Left cardiac atrium (tissue), 4 donors: ENCODE data around the gene NSDHL. TPM values are rescaled to one million over a fixed set of nuclear protein-coding genes. Genes with fewer than 3 reads are reported as not detected.
"Not testable (repeated sequence)": the region's sequence is repeated elsewhere in the genome, so short reads cannot be mapped to it uniquely, and the experiment has no call there.

Experiments
- ATAC-seq, 2 donors: fragments of 200-7000 bp; cut with Tn5 transposase; one replicate each; pipeline ENCODE4 v1.9.1; 2020; ENCODE audit warnings: mild to moderate bottlenecking in 2 of 2, moderate library complexity in 2 of 2
- DNase-seq: peaks from one replicate; pipeline ENCODE4 v3.0.0-alpha.2; 2020
- intact Hi-C, 2 donors: fragments of 100-400 bp; cut with DNase I; formaldehyde crosslinking; loops; one replicate each; pipeline versions ENCODE4 v1.14.1 to v1.15.1; 2022 to 2023
- total RNA-seq, 2 donors: library from RNA; stranded (reverse); fragmentation: NEBNext Ultra II Directional; extraction: Animal tissue kit (Norgen Biotek cat#: 25700); gene quantifications; one replicate each; pipeline ENCODE4 v1.2.1, GENCODE V29; 2021
- donor health status: DM: no; HTN: yes; CAD: no.
- donor health status: DM: no; HTN: yes; CAD: no; lungs with severe emphysema.
- donor health status: DM: yes; HTN: yes; CAD: no.
- donor health status: Dilated cardiomyopathy.

Gene NSDHL
- total RNA-seq, 2 donors from 2014 or later: 21.4 to 27.0 TPM

GRCh38 chrX:152904151-152905080 lies 73.6 kb downstream of the NSDHL start:
- ATAC-seq: peak in 1 of 2 donors; percentile 53
- DNase-seq: peak; percentile 41
- intact Hi-C loops: no loop called here

DNA sequence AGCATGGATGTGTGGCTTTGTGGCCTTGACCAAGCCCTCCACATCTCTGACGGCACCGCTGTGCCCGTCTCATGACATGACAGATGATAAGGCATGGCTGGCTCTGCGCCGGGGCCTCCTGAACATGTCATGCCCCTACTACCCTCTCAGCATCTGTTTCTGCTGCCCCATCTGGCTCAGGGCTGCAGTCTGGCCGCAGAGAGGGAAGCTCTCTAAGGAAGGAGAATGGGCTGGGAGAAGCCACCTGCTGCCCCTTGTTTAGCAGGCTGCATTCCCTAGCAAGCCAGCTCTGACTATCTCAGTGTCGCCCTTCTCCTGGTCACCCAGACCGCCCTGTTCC lies 74.2 kb downstream of the NSDHL start:
- DNase-seq: no peak
- intact Hi-C loops: no loop called here
- ATAC-seq: no peak

- no peak for DNase-seq
- ATAC-seq: peak in 1 of 2 donors; percentile 58
- intact Hi-C loops: no loop called here
These were observed 76.3 kb downstream of the NSDHL start for GRCh38 chrX:152907084-152907651.

- intact Hi-C loops: no loop called here
- ATAC-seq (no peak), DNase-seq (no peak)
These were observed 77.6 kb downstream of the NSDHL start for GRCh38 chrX:152908486-152908885.

DNA sequence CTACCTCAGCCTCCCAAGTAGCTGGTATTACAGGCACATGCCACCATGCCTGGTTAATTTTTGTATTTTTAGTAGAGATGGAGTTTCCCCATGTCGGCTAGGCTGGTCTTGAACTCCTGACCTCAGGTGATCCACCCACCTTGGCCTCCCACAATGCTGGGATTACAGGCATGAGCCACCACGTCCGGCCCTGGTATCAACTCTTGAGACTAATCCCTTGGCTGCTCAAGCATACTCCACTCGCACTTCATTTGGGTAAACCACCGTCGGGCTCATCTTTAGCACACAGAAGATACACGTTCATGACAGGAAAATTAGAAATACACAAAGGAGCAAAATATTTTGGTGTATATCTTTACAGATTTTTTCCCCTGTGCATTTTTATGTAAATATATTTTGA lies 79.2 kb downstream of the NSDHL start:
- DNase-seq, intact Hi-C loops, ATAC-seq: not testable (repeated sequence)

- DNase-seq: no peak
- intact Hi-C loops: no loop called here
- ATAC-seq: no peak
These were observed 81.2 kb downstream of the NSDHL start for GRCh38 chrX:152912106-152912505.

DNA sequence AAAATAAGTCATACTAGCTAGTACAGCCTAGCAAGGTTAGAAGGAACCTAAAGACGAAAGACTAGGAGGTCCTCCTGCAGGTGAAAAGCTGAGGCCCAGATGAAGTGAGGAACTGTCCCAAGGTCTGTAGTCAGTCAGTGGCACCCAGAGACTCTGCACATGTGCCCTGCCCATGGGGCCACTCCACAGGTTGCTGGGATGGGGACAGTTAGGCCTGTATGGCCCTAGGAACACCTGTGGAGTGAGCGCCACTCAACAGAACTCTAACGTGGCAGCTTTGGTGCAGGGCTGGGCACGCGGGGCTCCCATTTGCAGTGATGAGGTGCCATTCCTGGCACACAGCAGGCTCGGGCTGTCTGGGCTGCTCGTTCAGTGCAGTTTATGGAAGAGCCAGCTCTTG lies 81.8 kb downstream of the NSDHL start:
- intact Hi-C loops: no loop called here
- ATAC-seq (no peak), DNase-seq (no peak)

DNA sequence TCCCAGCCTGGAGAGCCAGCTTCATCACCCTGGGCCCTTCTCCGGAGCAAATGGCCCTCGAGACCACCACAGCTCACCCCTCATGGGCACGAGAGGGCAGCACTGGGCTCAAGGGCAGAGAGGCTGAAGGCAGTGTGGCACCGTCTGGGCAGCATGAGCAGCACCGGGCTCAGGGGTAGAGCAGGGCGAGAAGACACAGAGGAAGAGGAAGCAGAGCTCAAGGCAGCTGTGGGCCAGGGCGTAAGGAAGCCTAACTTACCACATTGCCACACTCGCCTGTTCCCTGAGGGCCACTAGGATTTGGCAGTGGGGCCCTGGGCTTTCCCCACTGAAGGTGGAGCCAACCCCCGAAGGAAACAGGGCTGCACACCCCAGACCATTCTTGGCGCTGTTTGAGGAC lies 82.5 kb downstream of the NSDHL start:
- no peak for DNase-seq
- intact Hi-C loops: no loop called here
- no peak for ATAC-seq

GRCh38 chrX:152913910-152914309 lies 83.0 kb downstream of the NSDHL start:
- DNase-seq (no peak), ATAC-seq (no peak)
- intact Hi-C loops: no loop called here

GRCh38 chrX:152915541-152916241 lies 84.8 kb downstream of the NSDHL start:
- peak in 1 of 2 donors; percentile 54 for ATAC-seq
- intact Hi-C loops: no loop called here
- no peak for DNase-seq

- DNase-seq: no peak
- intact Hi-C loops: no loop called here
- peak in 1 of 2 donors; percentile 39 for ATAC-seq
These were observed 87.1 kb downstream of the NSDHL start for GRCh38 chrX:152917656-152918579.

GRCh38 chrX:152918707-152919106 lies 87.8 kb downstream of the NSDHL start:
- ATAC-seq (no peak), DNase-seq (no peak)
- intact Hi-C loops: no loop called here

Other genes with a start within 250 kb of the NSDHL start
- gene GABRQ, start 193.2 kb upstream of the NSDHL start, total RNA-seq: not detected
- not detected for gene MAGEA3, start 132.3 kb upstream of the NSDHL start, total RNA-seq
- not detected for gene CSAG2, start 121.8 kb upstream of the NSDHL start, total RNA-seq
- not detected for gene MAGEA2B, start 116.4 kb upstream of the NSDHL start, total RNA-seq
- not detected for gene CSAG1, start 97.3 kb upstream of the NSDHL start, total RNA-seq
- not detected for gene MAGEA12, start 97.3 kb upstream of the NSDHL start, total RNA-seq
- not detected for gene MAGEA2, start 77.2 kb upstream of the NSDHL start, total RNA-seq
- not detected for gene CSAG3, start 71.8 kb upstream of the NSDHL start, total RNA-seq
- not detected for gene MAGEA6, start 61.4 kb upstream of the NSDHL start, total RNA-seq
- gene CETN2, start 306 bp upstream of the NSDHL start, total RNA-seq: 10 to 100 TPM; 20.3 to 24.5 TPM
- 1 to 10 TPM; 1.7 to 3.2 TPM for gene ZNF185, start 67.0 kb downstream of the NSDHL start, total RNA-seq
- under 1 TPM in 1 of 2 donors, not detected in 1; 0.06 TPM for gene PNMA5, start 163.1 kb downstream of the NSDHL start, total RNA-seq
- 1 to 10 TPM in 1 of 2 donors, under 1 TPM in 1; 0.71 to 1.9 TPM for gene PNMA3, start 225.4 kb downstream of the NSDHL start, total RNA-seq
- 1 to 10 TPM; 1.6 to 2.1 TPM for gene PNMA6A, start 241.4 kb downstream of the NSDHL start, total RNA-seq